Brain microvascular endothelial cell (primary cell): Measurements from ENCODE around the gene FAM229A.
A peak's percentile ranks its signal among the peaks of the same experiment; 100 is the strongest.
"Not testable (repeated sequence)": the region's sequence is repeated elsewhere in the genome, so short reads cannot be mapped to it uniquely, and the experiment has no call there.

Experiments
- DNase-seq: peaks from one replicate; pipeline ENCODE4 v3.0.0-alpha.2; 2020
- H3K27ac ChIP-seq: fragments of 250-450 bp; sonication (Bioruptor Pico); 2 replicates; pipeline ENCODE4 v1.5.1; 2020; ENCODE audit warnings: mild to moderate bottlenecking, moderate library complexity
- H3K27me3 ChIP-seq: fragments of 250-450 bp; sonication (Bioruptor Pico); replicated peaks from 2 replicates; pipeline ENCODE4 v1.5.1; 2020; ENCODE audit warnings: mild to moderate bottlenecking
- H3K36me3 ChIP-seq: fragments of 250-450 bp; sonication (Bioruptor Pico); replicated peaks from 2 replicates; pipeline ENCODE4 v1.5.1; 2020; ENCODE audit warnings: mild to moderate bottlenecking
- H3K4me3 ChIP-seq: 2 replicates; pipeline ENCODE4 v1.5.1; 2011; ENCODE audit warnings: low read depth, mild to moderate bottlenecking, control low read depth, low read length, moderate library complexity
- CTCF ChIP-seq: IDR thresholded peaks from 2 replicates; pipeline ENCODE4 v1.5.1; 2011; ENCODE audit warnings: low read depth, mild to moderate bottlenecking, moderate library complexity, low read length, control low read depth, inconsistent platforms; ENCODE audit errors: missing control alignments
- in situ Hi-C: cut with HindIII; loops from 2 replicates; pipeline ENCODE4 v1.10.0; 2017; ENCODE audit warnings: low sequenced_read_pairs, low pct_ligation_motif_present

The FAM229A gene

DNA sequence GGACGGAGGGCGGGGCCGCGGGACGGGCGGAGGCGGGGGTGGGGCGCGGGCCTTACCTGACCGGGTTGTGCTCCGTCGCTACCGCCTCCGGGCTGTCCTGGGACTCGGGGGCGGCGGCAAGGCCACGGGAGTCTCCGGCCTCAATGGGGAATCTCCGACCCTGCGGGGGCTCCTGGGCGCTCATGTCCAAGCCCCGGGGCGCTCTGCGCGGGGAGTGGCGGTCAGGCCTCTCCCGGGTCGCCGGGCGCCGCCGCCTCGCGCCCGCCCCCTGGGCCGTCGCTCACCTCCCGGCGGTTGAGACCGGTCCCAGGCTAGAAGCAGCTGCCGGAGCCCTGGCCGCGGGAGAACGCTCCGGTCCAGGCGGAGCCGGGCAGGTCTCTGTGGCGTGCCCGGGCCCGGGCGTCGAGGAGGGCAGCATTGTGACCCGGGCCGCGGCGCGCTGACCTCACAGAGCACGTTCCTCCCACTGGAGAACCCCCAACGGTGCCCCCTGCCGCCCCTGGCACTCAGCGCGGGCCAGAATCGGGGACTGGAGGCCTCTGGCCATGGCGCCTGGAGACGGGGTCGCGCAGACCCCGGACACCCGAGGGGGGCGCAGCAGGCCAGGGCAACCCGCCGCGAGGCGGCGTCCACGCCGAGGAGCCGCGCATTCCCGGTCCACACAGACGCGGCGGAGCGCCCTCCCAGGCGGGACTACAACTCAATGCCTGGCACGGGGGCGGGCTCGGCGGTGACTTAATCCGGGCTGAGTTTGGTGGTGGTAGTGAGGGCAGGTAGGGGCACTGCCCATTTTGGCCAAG lies 411 bp downstream of the FAM229A start:
- H3K4me3 ChIP-seq = peak overlapping the region; percentile 47
- peak; percentile 23 for TF ChIP-seq CTCF
- DNase-seq = peak; percentile 20
- in situ Hi-C loops = no loop called here
- no peak overlapping the region for H3K27ac ChIP-seq
- H3K27me3 ChIP-seq = no peaks in the 10 kb centered on the region
- peaks cover 21% of the 10 kb centered on the region for H3K36me3 ChIP-seq

GRCh38 chr1:32361308-32361673 lies 994 bp downstream of the FAM229A start:
- peaks cover 16% of the 10 kb centered on the region for H3K36me3 ChIP-seq
- in situ Hi-C loops = no loop called here
- no peak overlapping the region for H3K4me3 ChIP-seq
- no peak for TF ChIP-seq CTCF
- H3K27me3 ChIP-seq = no peaks in the 10 kb centered on the region
- H3K27ac ChIP-seq = no peak overlapping the region
- no peak for DNase-seq

GRCh38 chr1:32358435-32358834 lies 3.9 kb downstream of the FAM229A start:
- H3K36me3 ChIP-seq = peaks cover under 1% of the 10 kb centered on the region
- no peak for TF ChIP-seq CTCF
- H3K27ac ChIP-seq = no peak overlapping the region
- H3K4me3 ChIP-seq = no peak overlapping the region
- in situ Hi-C loops = no loop called here
- no peaks in the 10 kb centered on the region for H3K27me3 ChIP-seq
- DNase-seq = no peak

DNA sequence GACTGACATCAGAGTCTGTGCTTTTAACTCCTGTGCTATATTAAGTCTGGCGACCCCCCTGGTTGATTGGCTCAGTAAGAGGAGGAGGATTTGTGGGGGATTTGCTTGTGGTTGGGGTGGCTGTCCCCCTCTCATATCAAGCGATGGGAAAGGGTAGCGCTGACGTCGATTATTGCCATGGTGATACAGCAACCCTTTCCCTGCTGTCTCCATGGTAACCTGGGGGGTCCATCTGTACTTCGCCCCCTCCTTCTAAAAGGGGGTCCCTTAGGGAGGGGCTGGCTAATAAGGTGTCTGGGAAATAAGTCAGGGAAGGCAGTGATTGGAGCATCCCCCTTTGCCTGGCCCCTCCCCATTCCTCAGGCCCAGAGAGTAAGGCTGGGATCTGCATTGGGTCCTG lies 4.7 kb downstream of the FAM229A start:
- no peak for TF ChIP-seq CTCF
- H3K27ac ChIP-seq = no peak overlapping the region

GRCh38 chr1:32356478-32356877 lies 5.8 kb downstream of the FAM229A start:
- Histone ChIP-seq H3K4me3 (no peak overlapping the region), H3K27me3 (no peaks in the 10 kb centered on the region), H3K27ac (no peak overlapping the region), H3K36me3 (no peaks in the 10 kb centered on the region)
- DNase-seq = no peak
- TF ChIP-seq CTCF = no peak
- in situ Hi-C loops = no loop called here

More for the DNA sequence above, 4.7 kb downstream of the FAM229A start:
- in situ Hi-C loops = no loop called here
- Histone ChIP-seq H3K36me3 (no peaks in the 10 kb centered on the region), H3K4me3 (no peak overlapping the region), H3K27me3 (no peaks in the 10 kb centered on the region)
- DNase-seq = no peak

GRCh38 chr1:32355778-32356177 lies 6.5 kb downstream of the FAM229A start:
- in situ Hi-C loops, H3K4me3 ChIP-seq, H3K36me3 ChIP-seq, H3K27ac ChIP-seq, DNase-seq, H3K27me3 ChIP-seq: not testable (repeated sequence)
